Ishikawa (cell line): ENCODE results near the gene PBX1.

Experiments
- EGR1 ChIP-seq: IDR thresholded peaks from 2 replicates; pipeline ENCODE4 v1.6.1; 2012
- EP300 ChIP-seq: IDR thresholded peaks from 2 replicates; pipeline ENCODE4 v1.6.1; 2012; ENCODE audit warnings: borderline replicate concordance
- FOXM1 ChIP-seq: IDR thresholded peaks from 2 replicates; pipeline ENCODE4 v1.6.1; 2012; ENCODE audit warnings: low read depth, borderline replicate concordance
- TF ChIP-seq, protein P1 (sequence below): IDR thresholded peaks from 2 replicates; pipeline ENCODE4 v1.6.1; 2012; ENCODE audit warnings: low read depth, mild to moderate bottlenecking

DNA sequence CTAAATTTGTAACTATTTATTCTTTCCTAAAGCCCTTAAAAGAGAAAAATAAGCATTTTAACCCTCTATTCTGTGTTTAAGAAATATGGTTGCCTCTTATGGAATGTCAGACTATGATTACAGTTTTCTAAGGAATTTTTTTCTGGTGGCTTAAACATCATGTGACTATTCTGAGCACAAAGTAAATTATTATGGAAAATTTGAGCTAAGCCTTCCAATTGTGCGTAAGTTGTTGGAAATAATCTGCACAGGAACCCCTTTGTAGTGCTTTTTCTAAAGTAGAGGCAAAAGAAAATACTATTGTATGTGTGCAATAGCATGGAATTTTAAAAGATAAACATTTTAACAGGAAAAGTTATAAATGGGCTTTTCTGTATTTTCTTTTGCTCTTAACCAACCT is 254.8 kb downstream of the PBX1 start:
- TF ChIP-seq EGR1: no peak
- no peak for TF ChIP-seq EP300
- TF ChIP-seq, protein P1, sequence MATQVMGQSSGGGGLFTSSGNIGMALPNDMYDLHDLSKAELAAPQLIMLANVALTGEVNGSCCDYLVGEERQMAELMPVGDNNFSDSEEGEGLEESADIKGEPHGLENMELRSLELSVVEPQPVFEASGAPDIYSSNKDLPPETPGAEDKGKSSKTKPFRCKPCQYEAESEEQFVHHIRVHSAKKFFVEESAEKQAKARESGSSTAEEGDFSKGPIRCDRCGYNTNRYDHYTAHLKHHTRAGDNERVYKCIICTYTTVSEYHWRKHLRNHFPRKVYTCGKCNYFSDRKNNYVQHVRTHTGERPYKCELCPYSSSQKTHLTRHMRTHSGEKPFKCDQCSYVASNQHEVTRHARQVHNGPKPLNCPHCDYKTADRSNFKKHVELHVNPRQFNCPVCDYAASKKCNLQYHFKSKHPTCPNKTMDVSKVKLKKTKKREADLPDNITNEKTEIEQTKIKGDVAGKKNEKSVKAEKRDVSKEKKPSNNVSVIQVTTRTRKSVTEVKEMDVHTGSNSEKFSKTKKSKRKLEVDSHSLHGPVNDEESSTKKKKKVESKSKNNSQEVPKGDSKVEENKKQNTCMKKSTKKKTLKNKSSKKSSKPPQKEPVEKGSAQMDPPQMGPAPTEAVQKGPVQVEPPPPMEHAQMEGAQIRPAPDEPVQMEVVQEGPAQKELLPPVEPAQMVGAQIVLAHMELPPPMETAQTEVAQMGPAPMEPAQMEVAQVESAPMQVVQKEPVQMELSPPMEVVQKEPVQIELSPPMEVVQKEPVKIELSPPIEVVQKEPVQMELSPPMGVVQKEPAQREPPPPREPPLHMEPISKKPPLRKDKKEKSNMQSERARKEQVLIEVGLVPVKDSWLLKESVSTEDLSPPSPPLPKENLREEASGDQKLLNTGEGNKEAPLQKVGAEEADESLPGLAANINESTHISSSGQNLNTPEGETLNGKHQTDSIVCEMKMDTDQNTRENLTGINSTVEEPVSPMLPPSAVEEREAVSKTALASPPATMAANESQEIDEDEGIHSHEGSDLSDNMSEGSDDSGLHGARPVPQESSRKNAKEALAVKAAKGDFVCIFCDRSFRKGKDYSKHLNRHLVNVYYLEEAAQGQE: no peak
- no peak for TF ChIP-seq FOXM1
